CD4-positive, alpha-beta T cell treated with Interleukin-10 for 1 hour (primary cell): ENCODE measurements around the gene KLHL2.
"Not testable (repeated sequence)": the region's sequence is repeated elsewhere in the genome, so short reads cannot be mapped to it uniquely, and the experiment has no call there.

Experiments
- DNase-seq: peaks from one replicate; pipeline ENCODE4 v3.0.0-alpha.2; 2020

KLHL2 gene

GRCh38 chr4:165207431-165208220 lies at the start of gene KLHL2:
Gene KLHL2, plus strand, starts transcription at chr4:165207561. Its CDS starts 316 bp downstream, at chr4:165207877.
- DNase-seq: peak; percentile 74

GRCh38 chr4:165158762-165159161 lies 48.6 kb upstream of the KLHL2 start:
- DNase-seq: no peak

DNA sequence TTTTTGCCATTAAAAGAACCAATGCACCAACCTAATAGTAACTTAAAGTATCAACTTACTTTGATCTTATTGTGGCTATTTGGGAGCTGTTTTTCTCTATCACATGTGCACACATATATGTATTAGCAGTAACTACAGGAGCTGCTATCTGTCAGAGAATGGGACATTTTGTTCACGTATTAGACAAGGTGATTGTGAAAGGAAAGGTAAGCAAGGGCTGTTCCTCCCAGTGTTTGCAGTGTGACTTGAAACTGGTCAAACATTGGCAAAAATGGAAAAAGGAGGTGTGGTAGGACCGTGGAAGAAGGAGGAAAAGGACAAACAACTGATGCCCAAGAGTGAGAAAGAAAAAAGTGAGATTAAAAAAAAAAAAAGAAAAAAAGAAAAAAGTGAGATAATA lies 43.1 kb upstream of the KLHL2 start:
- no peak for DNase-seq

DNA sequence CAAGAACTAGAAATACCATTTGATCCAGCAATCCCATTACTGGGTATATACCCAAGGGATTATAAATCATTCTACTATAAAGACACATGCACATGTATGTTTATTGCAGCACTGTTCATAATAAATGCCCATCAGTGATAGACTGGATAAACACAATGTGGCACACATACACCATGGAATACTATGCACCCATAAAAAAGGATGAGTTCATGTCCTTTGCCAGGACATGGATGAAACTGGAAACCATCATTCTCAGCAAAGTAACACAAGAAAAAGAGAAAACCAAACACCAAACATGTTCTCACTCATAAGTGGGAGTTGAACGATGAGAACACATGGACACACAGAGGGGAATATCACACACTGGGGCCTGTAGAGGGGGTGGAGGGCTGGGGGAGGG lies 40.5 kb upstream of the KLHL2 start:
- DNase-seq: not testable (repeated sequence)

- DNase-seq: no peak
These were observed 39.7 kb upstream of the KLHL2 start for GRCh38 chr4:165167650-165168049.

GRCh38 chr4:165170819-165171218 lies 36.5 kb upstream of the KLHL2 start:
- DNase-seq: no peak

DNA sequence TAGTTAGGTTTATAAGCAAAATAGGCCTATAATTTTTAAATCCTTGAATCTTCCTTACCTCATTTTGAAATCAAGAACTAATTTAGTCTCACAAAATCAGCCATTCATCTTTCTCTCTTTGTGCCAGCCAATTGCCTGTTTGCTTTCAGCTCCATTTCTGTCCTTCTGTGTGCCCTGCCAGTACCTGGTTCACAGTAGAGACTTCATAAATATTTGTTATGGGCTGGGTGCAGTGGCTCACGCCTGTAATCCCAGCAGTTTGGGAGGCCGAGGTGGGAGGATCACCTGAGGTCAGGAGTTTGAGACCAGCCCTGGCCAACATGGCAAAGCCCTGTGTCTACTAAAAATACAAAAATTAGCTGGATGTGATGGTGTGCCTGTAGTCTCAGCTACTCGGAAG lies 31.9 kb upstream of the KLHL2 start:
- DNase-seq: not testable (repeated sequence)

DNA sequence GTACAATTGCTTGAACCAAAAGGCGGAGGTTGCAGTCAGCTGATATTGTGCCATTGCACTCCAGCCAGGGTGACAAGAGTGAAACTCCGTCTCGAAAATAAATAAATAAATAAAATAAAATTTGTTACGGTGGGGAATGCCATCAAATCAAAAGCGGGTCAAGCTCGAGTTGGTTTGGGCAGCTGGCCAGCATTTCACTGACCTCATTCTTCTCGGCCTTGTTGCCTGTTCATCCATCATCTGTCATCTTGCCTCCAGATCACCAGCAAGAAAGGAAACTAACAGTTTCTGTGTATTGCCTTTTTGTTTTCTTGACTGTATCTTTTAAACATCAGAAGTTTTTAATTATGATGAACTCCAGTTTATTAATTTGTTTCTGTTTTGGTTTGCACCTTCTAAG lies 31.5 kb upstream of the KLHL2 start:
- DNase-seq: no peak

- no peak for DNase-seq
These were observed 29.4 kb upstream of the KLHL2 start for GRCh38 chr4:165177725-165178666.

- no peak for DNase-seq
These were observed 23.1 kb upstream of the KLHL2 start for GRCh38 chr4:165184220-165184619.

DNA sequence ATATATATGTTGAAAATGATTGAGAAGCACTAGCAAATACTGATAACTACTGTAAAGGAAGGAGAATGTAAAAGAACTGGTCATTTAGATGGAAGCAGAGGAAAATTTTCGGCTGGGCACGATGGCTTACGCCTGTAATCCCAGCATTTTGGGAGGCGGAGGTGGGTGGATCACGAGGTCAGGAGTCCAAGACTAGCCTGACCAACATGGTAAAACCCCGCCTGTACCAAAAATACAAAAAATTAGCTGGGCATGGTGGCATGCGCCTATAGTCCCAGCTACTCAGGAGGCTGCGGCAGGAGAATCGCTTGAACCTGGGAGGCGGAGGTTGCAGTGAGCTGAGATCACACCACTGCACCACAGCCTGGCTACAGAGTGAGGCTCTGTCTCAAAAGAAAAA lies 22.4 kb upstream of the KLHL2 start:
- DNase-seq: not testable (repeated sequence)

DNA sequence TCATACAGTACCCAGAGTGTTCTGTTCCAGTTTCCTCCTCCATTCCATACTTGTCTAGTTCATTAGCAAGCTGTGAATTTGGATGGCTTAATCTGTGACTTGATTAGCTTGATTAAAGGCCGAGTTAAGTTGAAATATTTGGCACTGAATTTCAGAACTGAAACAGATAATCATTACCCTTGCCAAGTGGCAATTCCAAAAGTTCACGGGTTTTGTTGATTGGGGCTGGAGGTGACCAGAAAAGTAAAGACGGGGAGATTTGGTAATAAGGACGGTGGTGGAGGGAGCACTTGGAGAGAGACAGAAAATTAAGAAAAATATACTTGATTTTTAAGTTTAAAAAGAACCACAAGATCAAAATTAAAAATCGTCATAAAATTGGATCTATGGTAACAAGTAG lies 21.9 kb upstream of the KLHL2 start:
- no peak for DNase-seq

GRCh38 chr4:165190591-165191347 lies 16.6 kb upstream of the KLHL2 start:
- no peak for DNase-seq

DNA sequence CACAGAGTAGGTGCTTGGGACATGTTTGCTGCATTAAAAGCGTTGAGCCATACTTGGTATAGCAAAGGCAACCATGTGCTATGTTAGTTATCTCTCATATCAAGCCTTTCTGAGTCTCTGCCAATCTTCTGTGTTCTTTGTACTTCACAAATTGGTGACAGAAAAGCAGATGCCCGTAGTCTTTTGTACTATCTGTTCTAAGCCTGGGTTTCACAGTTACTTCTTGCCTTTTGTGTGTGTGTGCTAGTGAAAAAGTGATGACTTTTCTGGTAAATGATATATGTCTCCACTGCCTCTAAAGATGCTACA lies 16.1 kb upstream of the KLHL2 start:
- no peak for DNase-seq

DNA sequence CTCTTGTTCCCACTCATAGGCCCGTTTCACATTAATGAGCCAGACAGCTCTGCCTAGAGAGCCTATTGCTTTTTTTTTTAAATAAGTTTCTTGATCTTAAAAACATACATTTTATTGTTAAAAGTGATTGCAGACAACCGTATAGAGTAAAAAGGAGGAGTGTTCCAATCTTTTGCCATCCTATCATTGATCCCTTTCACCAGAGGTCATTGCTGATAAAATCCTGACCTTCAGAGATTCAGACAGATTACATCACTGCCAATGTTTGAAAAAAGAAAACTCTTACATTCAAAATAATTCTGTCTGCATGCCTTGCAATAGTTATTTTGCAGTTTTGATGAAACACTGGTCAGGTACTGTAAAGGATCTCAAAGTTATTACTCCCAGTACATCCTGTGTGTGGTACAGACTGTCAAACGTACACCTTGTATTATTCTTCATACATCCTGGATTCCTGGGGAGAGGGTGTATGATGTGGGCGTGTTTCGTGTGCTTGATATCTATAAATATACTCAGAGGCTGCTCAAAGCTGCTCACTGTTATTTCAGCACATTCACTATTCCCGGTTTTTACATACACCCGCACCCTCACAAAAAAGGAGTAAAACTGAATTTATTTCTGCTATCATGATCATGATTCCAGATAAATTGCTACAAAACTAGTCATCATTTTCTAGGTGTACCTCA lies 15.4 kb upstream of the KLHL2 start:
- DNase-seq: no peak

DNA sequence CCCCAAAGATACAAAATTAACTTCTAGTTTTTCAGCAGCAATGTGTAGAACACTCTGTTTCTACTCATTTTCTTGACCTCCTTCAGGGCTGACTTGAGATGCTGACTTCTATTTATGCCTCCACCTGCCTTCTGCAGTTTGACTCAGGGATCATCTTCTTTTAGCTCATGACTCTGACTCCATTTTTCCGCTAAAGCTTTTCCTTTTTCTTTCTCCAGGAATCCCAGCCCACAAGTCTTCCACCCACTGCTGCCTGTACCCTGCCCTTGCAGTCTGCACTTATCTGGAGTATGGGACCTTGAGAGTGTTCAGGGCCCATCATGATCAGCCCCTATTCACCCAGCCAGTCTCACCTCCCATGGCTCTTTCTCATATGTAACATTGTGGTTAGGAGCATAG lies 14.9 kb upstream of the KLHL2 start:
- DNase-seq: no peak

GRCh38 chr4:165192956-165193355 lies 14.4 kb upstream of the KLHL2 start:
- no peak for DNase-seq

GRCh38 chr4:165194368-165194767 lies 13.0 kb upstream of the KLHL2 start:
- no peak for DNase-seq

DNA sequence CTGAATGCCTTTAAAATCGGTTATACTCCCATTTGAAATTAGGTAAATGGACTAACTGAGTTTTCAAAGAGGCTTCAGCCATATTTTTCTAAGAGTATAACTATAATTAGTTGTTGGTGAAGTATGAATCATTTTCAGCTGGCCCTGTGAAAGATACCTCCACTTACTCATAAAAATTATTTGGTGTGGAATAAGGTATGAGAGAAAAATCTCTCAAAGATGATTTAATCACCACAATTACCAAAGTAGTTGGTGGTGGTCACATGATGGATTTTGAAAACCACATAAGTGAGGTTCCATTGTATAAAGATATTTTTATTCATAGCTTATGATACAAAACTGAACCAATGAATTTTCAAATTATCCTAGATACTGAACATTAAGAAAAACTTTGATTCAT lies 9.0 kb upstream of the KLHL2 start:
- no peak for DNase-seq

GRCh38 chr4:165199286-165199685 lies 8.1 kb upstream of the KLHL2 start:
- no peak for DNase-seq

DNA sequence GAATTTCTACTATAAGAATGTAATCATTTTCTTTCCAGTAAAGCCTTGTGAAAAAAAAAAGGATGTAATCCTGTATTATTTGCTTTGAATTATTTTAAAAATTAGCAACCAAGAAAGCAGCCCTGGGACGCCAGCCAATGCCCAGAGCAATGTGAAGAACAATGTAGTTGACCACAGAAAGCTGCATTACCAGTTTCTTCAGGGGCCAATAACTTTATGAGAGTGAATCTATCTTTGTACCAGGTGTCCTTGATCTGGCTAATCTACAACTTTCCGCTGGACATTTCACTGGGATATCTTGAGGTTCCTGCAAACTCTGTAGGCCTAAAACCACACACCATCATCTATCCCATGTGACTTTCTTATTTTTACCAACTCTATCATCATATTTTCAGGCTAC lies 7.6 kb upstream of the KLHL2 start:
- no peak for DNase-seq

DNA sequence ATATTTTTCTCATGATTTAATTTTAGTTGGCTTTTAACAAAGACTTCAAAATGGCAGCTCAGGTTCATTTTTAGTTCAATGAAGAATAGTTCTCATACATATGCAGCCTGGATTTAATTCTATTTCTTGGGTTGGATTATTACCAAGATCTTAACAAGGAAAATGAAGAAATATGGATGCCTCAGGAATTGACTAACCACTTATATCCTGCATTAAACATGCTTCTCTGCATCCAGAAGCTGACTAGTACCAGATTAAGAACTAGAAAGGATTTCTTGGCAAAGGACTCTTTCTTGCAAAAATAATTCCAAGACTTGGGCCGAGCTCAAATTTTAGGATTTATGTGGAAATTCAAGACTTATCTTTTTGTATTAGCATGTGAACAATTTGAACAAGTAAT lies 5.6 kb upstream of the KLHL2 start:
- no peak for DNase-seq
